Measurements from ENCODE around the gene PRR19.

PRR19 gene

GRCh38 chr19:42285541-42285941 is 16.4 kb upstream of the PRR19 start:
- no peak overlapping the region for H2BK5ac ChIP-seq (ENCODE audit: low read depth, low read length, poor library complexity, severe bottlenecking)
- peak overlapping the region; percentile 90 for H3K9ac ChIP-seq (ENCODE audit: low read length)
- H2AK5ac ChIP-seq (ENCODE audit: low read length, severe bottlenecking), result peak overlapping the region; percentile 40
- H2BK12ac ChIP-seq (ENCODE audit: low read length in 2 of 2), result no peak overlapping the region
- peak overlapping the region; percentile 35 for H3K4me2 ChIP-seq (ENCODE audit: low read length, poor library complexity, severe bottlenecking)
- no peak overlapping the region for H2BK120ac ChIP-seq (ENCODE audit: low read depth, low read length)
- peaks cover 32% of the 10 kb centered on the region for H3K79me1 ChIP-seq (replicated peaks; ENCODE audit: low read length, poor library complexity, severe bottlenecking)
- H3K14ac ChIP-seq (ENCODE audit: low read length in 2 of 2), result peak overlapping the region in 1 of 2 experiments; percentile 20
- H3K27me3 ChIP-seq (ENCODE audit: control insufficient read depth in 1 of 2, insufficient read depth in 1 of 2, low read length in 2 of 2), result no peaks in the 10 kb centered on the region
- H3K18ac ChIP-seq (ENCODE audit: low read depth in 1 of 2, low read length in 2 of 2), result no peak overlapping the region
- no peak for DNase-seq
- H2AFZ ChIP-seq (ENCODE audit: low read depth, low read length), result no peak overlapping the region
- peak overlapping the region in 1 of 2 experiments; percentile 93 for H3K4me3 ChIP-seq (ENCODE audit: insufficient read depth in 1 of 2, low read depth in 1 of 2, low read length in 2 of 2)
- peak overlapping the region; percentile 45 for H4K91ac ChIP-seq (ENCODE audit: low read length)
- no peaks in the 10 kb centered on the region for H3K9me3 ChIP-seq (ENCODE audit: control insufficient read depth, low read length)
- H2BK15ac ChIP-seq (ENCODE audit: low read depth, poor library complexity, severe bottlenecking), result no peak overlapping the region
- no peak overlapping the region for H3K27ac ChIP-seq (ENCODE audit: low read length, poor library complexity, severe bottlenecking)
- H3K4me1 ChIP-seq (ENCODE audit: control insufficient read depth, insufficient read depth, low read depth, low read length), result peaks cover 45% of the 10 kb centered on the region
- H3K4ac ChIP-seq (ENCODE audit: low read depth in 1 of 2, low read length in 2 of 2), result peak overlapping the region; percentile 18 to 99
- no peak overlapping the region for H4K8ac ChIP-seq (ENCODE audit: low read length)
- H3K23ac ChIP-seq (ENCODE audit: low read length in 2 of 2), result no peak overlapping the region
- 50% methylated on average over 4 of the region's 5 CpGs for WGBS
- peaks cover 40 to 49% of the 10 kb centered on the region in 2 experiments for H3K36me3 ChIP-seq (ENCODE audit: control insufficient read depth in 1 of 2, insufficient read depth in 2 of 2, low read depth in 1 of 2, low read length in 2 of 2)

GRCh38 chr19:42285988-42286348 is 16.0 kb upstream of the PRR19 start:
- WGBS, result 94% methylated on average over 6 of the region's 6 CpGs
- DNase-seq, result no peak
- H3K18ac ChIP-seq (ENCODE audit: low read depth in 1 of 2, low read length in 2 of 2), result peak overlapping the region in 1 of 2 experiments; percentile 44
- peak overlapping the region; percentile 18 for H4K91ac ChIP-seq (ENCODE audit: low read length)
- H3K27me3 ChIP-seq (ENCODE audit: control insufficient read depth in 1 of 2, insufficient read depth in 1 of 2, low read length in 2 of 2), result no peaks in the 10 kb centered on the region
- H4K8ac ChIP-seq (ENCODE audit: low read length), result no peak overlapping the region
- no peak overlapping the region for H2BK5ac ChIP-seq (ENCODE audit: low read depth, low read length, poor library complexity, severe bottlenecking)
- no peak overlapping the region for H2AFZ ChIP-seq (ENCODE audit: low read depth, low read length)
- H2BK15ac ChIP-seq (ENCODE audit: low read depth, poor library complexity, severe bottlenecking), result no peak overlapping the region
- no peak overlapping the region for H3K27ac ChIP-seq (ENCODE audit: low read length, poor library complexity, severe bottlenecking)
- peak overlapping the region in 1 of 2 experiments; percentile 19 for H3K4ac ChIP-seq (ENCODE audit: low read depth in 1 of 2, low read length in 2 of 2)
- H3K14ac ChIP-seq (ENCODE audit: low read length in 2 of 2), result peak overlapping the region in 1 of 2 experiments; percentile 84
- H3K9ac ChIP-seq (ENCODE audit: low read length), result peak overlapping the region; percentile 90
- no peak overlapping the region for H3K23ac ChIP-seq (ENCODE audit: low read length in 2 of 2)
- H3K9me3 ChIP-seq (ENCODE audit: control insufficient read depth, low read length), result no peaks in the 10 kb centered on the region
- peaks cover 48% of the 10 kb centered on the region for H3K4me1 ChIP-seq (ENCODE audit: control insufficient read depth, insufficient read depth, low read depth, low read length)
- peak overlapping the region in 1 of 2 experiments; percentile 23 for H2BK12ac ChIP-seq (ENCODE audit: low read length in 2 of 2)
- peak overlapping the region; percentile 40 for H2AK5ac ChIP-seq (ENCODE audit: low read length, severe bottlenecking)
- H3K4me3 ChIP-seq (ENCODE audit: insufficient read depth in 1 of 2, low read depth in 1 of 2, low read length in 2 of 2), result peak overlapping the region; percentile 19 to 93
- H3K36me3 ChIP-seq (ENCODE audit: control insufficient read depth in 1 of 2, insufficient read depth in 2 of 2, low read depth in 1 of 2, low read length in 2 of 2), result peaks cover 44 to 53% of the 10 kb centered on the region in 2 experiments
- no peak overlapping the region for H3K4me2 ChIP-seq (ENCODE audit: low read length, poor library complexity, severe bottlenecking)
- H2BK120ac ChIP-seq (ENCODE audit: low read depth, low read length), result no peak overlapping the region
- peaks cover 37% of the 10 kb centered on the region for H3K79me1 ChIP-seq (replicated peaks; ENCODE audit: low read length, poor library complexity, severe bottlenecking)

- Histone ChIP-seq H3K18ac (ENCODE audit: low read depth in 1 of 2, low read length in 2 of 2) (peak overlapping the region in 1 of 2 experiments; percentile 44), H4K91ac (ENCODE audit: low read length) (peak overlapping the region; percentile 18), H2AFZ (ENCODE audit: low read depth, low read length) (no peak overlapping the region), H2BK120ac (ENCODE audit: low read depth, low read length) (no peak overlapping the region), H2BK5ac (ENCODE audit: low read depth, low read length, poor library complexity, severe bottlenecking) (no peak overlapping the region), H3K14ac (ENCODE audit: low read length in 2 of 2) (peak overlapping the region in 1 of 2 experiments; percentile 84), H3K36me3 (ENCODE audit: control insufficient read depth in 1 of 2, insufficient read depth in 2 of 2, low read depth in 1 of 2, low read length in 2 of 2) (peaks cover 49 to 58% of the 10 kb centered on the region in 2 experiments), H3K4me3 (ENCODE audit: insufficient read depth in 1 of 2, low read depth in 1 of 2, low read length in 2 of 2) (peak overlapping the region; percentile 19 to 93), H2BK12ac (ENCODE audit: low read length in 2 of 2) (peak overlapping the region in 1 of 2 experiments; percentile 23), H3K4me1 (ENCODE audit: control insufficient read depth, insufficient read depth, low read depth, low read length) (peaks cover 49% of the 10 kb centered on the region), H3K4ac (ENCODE audit: low read depth in 1 of 2, low read length in 2 of 2) (peak overlapping the region in 1 of 2 experiments; percentile 19), H3K9me3 (ENCODE audit: control insufficient read depth, low read length) (no peaks in the 10 kb centered on the region), H3K79me1 (replicated peaks; ENCODE audit: low read length, poor library complexity, severe bottlenecking) (peaks cover 42% of the 10 kb centered on the region), H3K27me3 (ENCODE audit: control insufficient read depth in 1 of 2, insufficient read depth in 1 of 2, low read length in 2 of 2) (no peaks in the 10 kb centered on the region), H4K8ac (ENCODE audit: low read length) (no peak overlapping the region), H3K4me2 (ENCODE audit: low read length, poor library complexity, severe bottlenecking) (no peak overlapping the region), H2AK5ac (ENCODE audit: low read length, severe bottlenecking) (no peak overlapping the region), H3K9ac (ENCODE audit: low read length) (peak overlapping the region; percentile 90), H3K27ac (ENCODE audit: low read length, poor library complexity, severe bottlenecking) (no peak overlapping the region), H2BK15ac (ENCODE audit: low read depth, poor library complexity, severe bottlenecking) (no peak overlapping the region), H3K23ac (ENCODE audit: low read length in 2 of 2) (no peak overlapping the region)
- 79% methylated on average over 9 of the region's 13 CpGs for WGBS
- no peak for DNase-seq
Measured at GRCh38 chr19:42286349-42287016, 15.4 kb upstream of the PRR19 start.

GRCh38 chr19:42287017-42287826 is 14.7 kb upstream of the PRR19 start:
- H4K91ac ChIP-seq (ENCODE audit: low read length), result no peak overlapping the region
- H3K4ac ChIP-seq (ENCODE audit: low read depth in 1 of 2, low read length in 2 of 2), result no peak overlapping the region
- no peak overlapping the region for H3K14ac ChIP-seq (ENCODE audit: low read length in 2 of 2)
- H3K9me3 ChIP-seq (ENCODE audit: control insufficient read depth, low read length), result no peaks in the 10 kb centered on the region
- H2BK12ac ChIP-seq (ENCODE audit: low read length in 2 of 2), result no peak overlapping the region
- H2AFZ ChIP-seq (ENCODE audit: low read depth, low read length), result no peak overlapping the region
- DNase-seq, result no peak
- no peak overlapping the region for H3K27ac ChIP-seq (ENCODE audit: low read length, poor library complexity, severe bottlenecking)
- H3K4me2 ChIP-seq (ENCODE audit: low read length, poor library complexity, severe bottlenecking), result no peak overlapping the region
- no peak overlapping the region for H2BK5ac ChIP-seq (ENCODE audit: low read depth, low read length, poor library complexity, severe bottlenecking)
- H3K27me3 ChIP-seq (ENCODE audit: control insufficient read depth in 1 of 2, insufficient read depth in 1 of 2, low read length in 2 of 2), result no peaks in the 10 kb centered on the region
- H3K36me3 ChIP-seq (ENCODE audit: control insufficient read depth in 1 of 2, insufficient read depth in 2 of 2, low read depth in 1 of 2, low read length in 2 of 2), result peaks cover 56 to 66% of the 10 kb centered on the region in 2 experiments
- H3K4me1 ChIP-seq (ENCODE audit: control insufficient read depth, insufficient read depth, low read depth, low read length), result peaks cover 42% of the 10 kb centered on the region
- H2BK120ac ChIP-seq (ENCODE audit: low read depth, low read length), result no peak overlapping the region
- H3K18ac ChIP-seq (ENCODE audit: low read depth in 1 of 2, low read length in 2 of 2), result no peak overlapping the region
- H4K8ac ChIP-seq (ENCODE audit: low read length), result no peak overlapping the region
- 97% methylated on average over 29 of the region's 30 CpGs for WGBS
- H2BK15ac ChIP-seq (ENCODE audit: low read depth, poor library complexity, severe bottlenecking), result no peak overlapping the region
- peaks cover 49% of the 10 kb centered on the region for H3K79me1 ChIP-seq (replicated peaks; ENCODE audit: low read length, poor library complexity, severe bottlenecking)
- no peak overlapping the region for H3K4me3 ChIP-seq (ENCODE audit: insufficient read depth in 1 of 2, low read depth in 1 of 2, low read length in 2 of 2)
- no peak overlapping the region for H2AK5ac ChIP-seq (ENCODE audit: low read length, severe bottlenecking)
- no peak overlapping the region for H3K9ac ChIP-seq (ENCODE audit: low read length)
- H3K23ac ChIP-seq (ENCODE audit: low read length in 2 of 2), result no peak overlapping the region
